Tibial nerve (tissue), 4 donors: ENCODE data around the gene DGCR6L.

Experiments
- EP300 ChIP-seq, 2 donors: sonication (generic); formaldehyde crosslinking; IDR thresholded peaks; one replicate each; pipeline ENCODE4 v1.6.1; 2017; ENCODE audit warnings: antibody characterized with exemption in 2 of 2, mild to moderate bottlenecking in 1 of 2
- POLR2A ChIP-seq, 2 donors: fragments of 450-650 bp; IDR thresholded peaks; one replicate each; pipeline ENCODE4 v1.6.1; 2017; ENCODE audit warnings: antibody characterized with exemption in 2 of 2, mild to moderate bottlenecking in 2 of 2, moderate library complexity in 2 of 2
- TF ChIP-seq, protein P1 (sequence below), 5 experiments: fragments of 200-600 bp in 3 of 5; fragments of 450-650 bp in 2 of 5; sonication (generic) in 3 of 5; IDR thresholded peaks; one replicate each; pipeline ENCODE4 v1.5.1; 2016 to 2019; ENCODE audit warnings: antibody characterized with exemption in 5 of 5, mild to moderate bottlenecking in 3 of 5, moderate library complexity in 2 of 5

GRCh38 chr22:20298110-20298802 lies 21.6 kb downstream of the DGCR6L start:
- TF ChIP-seq, protein P1, sequence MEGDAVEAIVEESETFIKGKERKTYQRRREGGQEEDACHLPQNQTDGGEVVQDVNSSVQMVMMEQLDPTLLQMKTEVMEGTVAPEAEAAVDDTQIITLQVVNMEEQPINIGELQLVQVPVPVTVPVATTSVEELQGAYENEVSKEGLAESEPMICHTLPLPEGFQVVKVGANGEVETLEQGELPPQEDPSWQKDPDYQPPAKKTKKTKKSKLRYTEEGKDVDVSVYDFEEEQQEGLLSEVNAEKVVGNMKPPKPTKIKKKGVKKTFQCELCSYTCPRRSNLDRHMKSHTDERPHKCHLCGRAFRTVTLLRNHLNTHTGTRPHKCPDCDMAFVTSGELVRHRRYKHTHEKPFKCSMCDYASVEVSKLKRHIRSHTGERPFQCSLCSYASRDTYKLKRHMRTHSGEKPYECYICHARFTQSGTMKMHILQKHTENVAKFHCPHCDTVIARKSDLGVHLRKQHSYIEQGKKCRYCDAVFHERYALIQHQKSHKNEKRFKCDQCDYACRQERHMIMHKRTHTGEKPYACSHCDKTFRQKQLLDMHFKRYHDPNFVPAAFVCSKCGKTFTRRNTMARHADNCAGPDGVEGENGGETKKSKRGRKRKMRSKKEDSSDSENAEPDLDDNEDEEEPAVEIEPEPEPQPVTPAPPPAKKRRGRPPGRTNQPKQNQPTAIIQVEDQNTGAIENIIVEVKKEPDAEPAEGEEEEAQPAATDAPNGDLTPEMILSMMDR (IDR thresholded peaks at IDR 0.05): no peak
- TF ChIP-seq POLR2A (IDR thresholded peaks at IDR 0.05): no peak
- TF ChIP-seq EP300 (IDR thresholded peaks at IDR 0.05): no peak
